HEK293T (cell line): ENCODE measurements around the gene CCDC57.

Experiments
- CTCF ChIA-PET: fragments of 350-600 bp; formaldehyde crosslinking; extraction: SDS; loops from one replicate; lab custom pipeline; 2021; ENCODE audit warnings: antibody characterized with exemption, inconsistent platforms; lab: Yijun Ruan, JAX
- POLR2A ChIA-PET: fragments of 350-600 bp; formaldehyde crosslinking; extraction: SDS; loops from one replicate; lab custom pipeline; 2020; ENCODE audit warnings: antibody characterized with exemption, inconsistent platforms; lab: Yijun Ruan, JAX
- DNase-seq: peaks from one replicate; pipeline ENCODE4 v3.0.0; 2012; ENCODE audit warnings: mixed read lengths; ENCODE audit errors: extremely low spot score
- ARNT ChIP-seq: fragments of 450-650 bp; IDR thresholded peaks from 2 replicates; pipeline ENCODE4 v1.6.1; 2017; ENCODE audit warnings: mild to moderate bottlenecking
- BHLHE40 ChIP-seq: fragments of 450-650 bp; IDR thresholded peaks from 2 replicates; pipeline ENCODE4 v1.6.1; 2016; ENCODE audit warnings: mild to moderate bottlenecking, moderate library complexity, borderline replicate concordance
- CTBP1 ChIP-seq: fragments of 450-650 bp; IDR thresholded peaks from 2 replicates; pipeline ENCODE4 v1.6.1; 2016; ENCODE audit warnings: borderline replicate concordance
- ELF4 ChIP-seq: fragments of 450-650 bp; IDR thresholded peaks from 2 replicates; pipeline ENCODE4 v1.6.1; 2017; ENCODE audit warnings: antibody characterized with exemption
- FOXA1 ChIP-seq: fragments of 450-650 bp; IDR thresholded peaks from 2 replicates; pipeline ENCODE4 v1.6.1; 2016; ENCODE audit warnings: mild to moderate bottlenecking
- FOXK2 ChIP-seq: fragments of 450-650 bp; IDR thresholded peaks from 2 replicates; pipeline ENCODE4 v1.6.1; 2016; ENCODE audit warnings: mild to moderate bottlenecking
- FOXM1 ChIP-seq: fragments of 450-650 bp; IDR thresholded peaks from 2 replicates; pipeline ENCODE4 v1.6.1; 2017; ENCODE audit warnings: mild to moderate bottlenecking, borderline replicate concordance
- HDGF ChIP-seq: fragments of 450-650 bp; IDR thresholded peaks from 2 replicates; pipeline ENCODE4 v1.6.1; 2017; ENCODE audit warnings: antibody characterized with exemption, borderline replicate concordance
- L3MBTL2 ChIP-seq: fragments of 450-650 bp; conservative IDR thresholded peaks from 2 replicates; pipeline ENCODE4 v1.6.1; 2016; ENCODE audit warnings: mild to moderate bottlenecking
- LEF1 ChIP-seq: fragments of 450-650 bp; IDR thresholded peaks from 2 replicates; pipeline ENCODE4 v1.6.1; 2017; ENCODE audit warnings: mild to moderate bottlenecking, borderline replicate concordance
- NFRKB ChIP-seq: fragments of 450-650 bp; IDR thresholded peaks from 2 replicates; pipeline ENCODE4 v1.6.1; 2016; ENCODE audit warnings: mild to moderate bottlenecking, moderate library complexity
- PKNOX1 ChIP-seq: fragments of 450-650 bp; IDR thresholded peaks from 2 replicates; pipeline ENCODE4 v1.6.1; 2016
- SP1 ChIP-seq: fragments of 450-650 bp; IDR thresholded peaks from 2 replicates; pipeline ENCODE4 v1.6.1; 2017
- SUZ12 ChIP-seq: fragments of 450-650 bp; IDR thresholded peaks from 2 replicates; pipeline ENCODE4 v1.6.1; 2016; ENCODE audit warnings: mild to moderate bottlenecking
- TARDBP ChIP-seq: fragments of 450-650 bp; IDR thresholded peaks from 2 replicates; pipeline ENCODE4 v1.6.1; 2016
- ZNF384 ChIP-seq: fragments of 450-650 bp; IDR thresholded peaks from 2 replicates; pipeline ENCODE4 v1.6.1; 2016

Gene CCDC57

DNA sequence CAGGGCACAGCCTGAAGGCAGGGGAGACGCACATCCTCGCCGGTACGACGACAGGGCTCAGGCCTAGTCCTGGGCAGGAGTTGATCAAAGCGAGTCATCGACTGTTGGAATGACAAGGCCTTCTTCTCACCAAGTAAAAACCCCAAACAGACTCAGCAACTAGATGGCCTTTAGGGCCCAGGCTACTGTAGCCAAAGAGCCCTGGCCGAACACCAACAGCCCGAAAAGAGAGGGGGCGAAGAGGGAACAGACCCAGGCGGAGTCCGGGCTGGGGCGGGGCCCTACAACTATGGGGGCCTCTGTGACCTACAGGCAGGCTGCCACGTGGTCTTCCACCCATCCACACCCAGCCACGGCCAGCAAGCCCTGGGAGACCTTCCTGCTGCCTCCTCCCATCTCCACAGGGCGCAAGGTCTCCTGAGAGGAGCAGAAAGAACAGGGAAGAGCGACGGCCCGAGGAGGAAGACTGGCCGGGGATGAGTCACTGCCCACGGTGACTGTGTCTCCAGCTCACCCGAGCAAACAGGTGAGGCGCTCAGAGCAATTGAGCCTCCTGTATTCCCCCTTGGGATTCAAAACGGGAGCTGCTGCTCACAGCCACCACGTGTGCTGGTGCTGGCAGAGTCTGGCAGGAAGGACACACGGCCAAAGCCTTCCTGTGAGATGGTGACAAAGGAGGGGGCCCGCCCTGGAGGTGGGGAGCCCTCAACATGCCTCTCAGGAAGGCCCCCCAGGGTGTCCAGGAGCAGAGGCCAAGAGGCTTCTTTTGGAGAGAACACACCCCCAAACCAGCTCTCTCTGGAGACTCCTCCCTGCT is 33.9 kb upstream of the CCDC57 start:
- CTCF ChIA-PET, result interaction anchor here (0.7 kb wide), 1 partner anchor 89 kb away, joined by 4 read pairs; no protein-coding TSS in a partner anchor
- no peak for DNase-seq
- no peak for TF ChIP-seq FOXM1
- no peak for TF ChIP-seq CTBP1
- no peak for TF ChIP-seq FOXK2
- no peak for TF ChIP-seq FOXA1
- TF ChIP-seq ELF4, result no peak
- TF ChIP-seq L3MBTL2, result no peak
- no peak for TF ChIP-seq ARNT
- no peak for TF ChIP-seq PKNOX1
- TF ChIP-seq NFRKB, result no peak
- no peak for TF ChIP-seq BHLHE40
- TF ChIP-seq LEF1, result no peak
- TF ChIP-seq SUZ12, result no peak
- TF ChIP-seq TARDBP, result no peak
- no peak for TF ChIP-seq SP1
- TF ChIP-seq ZNF384, result no peak
- TF ChIP-seq HDGF, result no peak
- POLR2A ChIA-PET, result no interaction called here

DNA sequence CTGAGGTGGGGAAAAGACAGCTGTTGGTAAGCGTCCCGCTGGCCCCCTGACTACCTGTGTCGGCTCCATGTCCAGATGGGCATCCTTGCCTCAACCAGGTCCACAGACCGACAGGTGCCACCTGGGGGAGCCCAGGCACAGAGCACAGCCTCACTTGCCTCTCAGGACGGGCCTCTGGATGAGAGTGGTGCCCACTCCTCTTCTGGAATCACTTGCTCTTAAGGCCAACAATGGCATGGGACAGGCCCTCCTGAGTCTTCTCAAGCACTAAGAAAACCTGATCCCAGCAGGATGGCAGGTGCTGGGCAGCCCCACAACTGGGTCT is 33.4 kb upstream of the CCDC57 start:
- ChIA-PET POLR2A (no interaction called here), CTCF (no interaction called here)
- DNase-seq, result no peak
- no peak for TF ChIP-seq L3MBTL2
- TF ChIP-seq LEF1, result no peak
- TF ChIP-seq BHLHE40, result no peak
- no peak for TF ChIP-seq SUZ12
- TF ChIP-seq HDGF, result no peak
- no peak for TF ChIP-seq FOXM1
- TF ChIP-seq ZNF384, result no peak
- TF ChIP-seq NFRKB, result no peak
- no peak for TF ChIP-seq PKNOX1
- TF ChIP-seq CTBP1, result no peak
- TF ChIP-seq FOXK2, result no peak
- TF ChIP-seq ELF4, result no peak
- no peak for TF ChIP-seq TARDBP

DNA sequence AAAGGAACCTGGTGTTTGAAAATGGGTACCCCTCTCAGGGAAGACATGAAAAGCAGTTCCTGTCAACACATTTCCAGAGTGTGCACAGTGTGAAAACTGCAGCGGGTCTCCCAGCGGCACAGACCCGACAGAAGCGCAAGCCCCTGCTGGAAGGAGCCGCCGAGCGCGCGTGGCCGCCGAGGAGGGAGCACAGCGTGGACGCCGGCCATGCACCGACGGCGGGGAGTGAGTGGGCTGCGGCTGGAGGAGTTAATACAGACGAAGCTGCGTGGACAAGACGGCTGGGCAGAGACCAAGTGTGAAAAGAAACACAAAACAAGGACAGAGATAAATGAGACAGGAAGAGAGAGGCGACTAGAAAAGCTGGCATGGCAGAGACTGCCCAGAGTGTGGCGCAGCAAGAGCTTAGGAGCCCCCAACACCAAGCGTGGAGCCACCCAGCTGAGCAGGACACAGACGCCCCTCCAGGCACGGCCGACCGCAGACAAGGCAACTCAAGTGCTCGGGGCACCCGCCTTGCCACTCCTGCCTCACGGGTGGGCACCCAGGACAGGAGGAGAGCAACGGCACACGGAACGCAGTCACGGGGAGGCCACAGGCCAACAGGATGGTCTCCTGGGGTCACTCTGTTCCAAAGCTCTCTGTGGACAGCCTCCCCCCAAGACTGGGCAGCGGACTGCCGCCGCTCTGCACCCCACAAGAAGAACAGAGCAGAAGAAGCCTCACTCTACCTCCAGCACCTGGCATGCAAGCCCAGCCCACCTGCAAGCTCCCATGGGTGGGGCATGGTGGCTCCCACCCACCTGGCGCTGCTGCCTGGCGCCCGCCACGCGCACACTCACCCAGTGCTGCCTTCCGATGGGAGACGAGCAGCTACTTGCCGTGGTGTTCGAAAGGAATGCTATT is 32.7 kb upstream of the CCDC57 start:
- ChIA-PET POLR2A (no interaction called here), CTCF (no interaction called here)
- no peak for DNase-seq
- no peak for TF ChIP-seq SUZ12
- TF ChIP-seq ZNF384, result no peak
- no peak for TF ChIP-seq FOXK2
- TF ChIP-seq SP1, result no peak
- no peak for TF ChIP-seq LEF1
- TF ChIP-seq PKNOX1, result no peak
- no peak for TF ChIP-seq ARNT
- no peak for TF ChIP-seq NFRKB

DNA sequence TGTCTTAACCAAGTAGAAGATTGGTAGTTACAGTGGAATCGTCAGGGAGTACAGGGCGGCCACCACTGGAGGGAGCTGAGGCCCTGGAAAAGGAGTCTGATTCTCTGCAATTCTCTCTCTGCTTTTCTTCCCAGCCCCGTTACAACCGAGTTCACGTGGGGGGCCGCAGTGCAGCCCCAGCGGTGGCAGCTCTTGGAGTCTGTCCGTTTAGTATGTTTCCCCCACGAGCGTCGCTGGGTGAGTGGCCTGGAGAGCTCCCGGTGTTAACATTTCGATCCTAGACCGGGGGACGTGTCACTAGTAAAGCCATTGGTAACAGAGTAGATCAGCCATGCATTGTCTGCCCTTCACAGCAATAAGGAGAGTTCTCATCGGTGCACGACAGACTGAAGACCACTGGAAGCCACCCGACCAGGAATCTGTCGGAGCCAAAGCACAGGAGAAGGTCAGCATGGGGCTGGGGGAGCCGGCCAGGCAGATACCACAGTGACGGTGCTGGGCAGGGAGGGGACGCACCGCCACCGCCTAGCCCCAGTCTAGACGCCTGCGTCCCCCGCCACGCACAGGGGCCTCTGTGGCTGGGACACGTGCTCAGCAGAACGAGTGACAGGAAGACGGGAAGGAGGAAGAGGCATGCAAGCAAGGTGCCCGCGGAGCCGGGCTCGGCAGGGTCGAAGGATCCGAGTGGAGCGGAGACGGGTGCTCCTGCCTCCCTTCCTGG is 31.9 kb upstream of the CCDC57 start:
- CTCF ChIA-PET, result interaction anchor here (0.5 to 0.7 kb wide), 3 partner anchors 9 to 115 kb away, joined by 3 to 7 read pairs (median 3); partner anchors contain the start of gene TEX19
- peak; percentile 42 for DNase-seq
- POLR2A ChIA-PET, result no interaction called here
- TF ChIP-seq ARNT (no peak), ZNF384 (no peak), ELF4 (no peak), TARDBP (no peak), PKNOX1 (no peak), HDGF (no peak), FOXK2 (no peak), SP1 (no peak), SUZ12 (no peak), BHLHE40 (no peak), CTBP1 (no peak), FOXA1 (no peak), L3MBTL2 (no peak), NFRKB (no peak), FOXM1 (no peak), LEF1 (no peak)
